ENCODE results near the gene PAX2. TPM values are rescaled to one million over a fixed set of nuclear protein-coding genes. Genes with fewer than 3 reads are reported as not detected.
A peak's percentile ranks its signal among the peaks of the same experiment; 100 is the strongest.

The PAX2 gene
- total and polyA plus RNA-seq, 2 experiments from 2014 or later: not detected

- in situ Hi-C loops (cut with MboI): no loop called here
- TF ChIP-seq EZH2phosphoT487 (IDR thresholded peaks at IDR 0.05; ENCODE audit: insufficient read depth, low read depth) (peak; percentile 19; the same call in 1 of the 2 replicates), EZH2 (IDR thresholded peaks at IDR 0.05; ENCODE audit: insufficient read depth, poor library complexity, severe bottlenecking) (peak; percentile 38)
- no peak overlapping the region for H3K27ac ChIP-seq
- H3K36me3 ChIP-seq (ENCODE audit: low read depth): no peaks in the 10 kb centered on the region
- no peak overlapping the region for H3K9ac ChIP-seq
- H3K4me3 ChIP-seq: no peak overlapping the region
- H3K9me3 ChIP-seq (ENCODE audit: low read depth): no peaks in the 10 kb centered on the region
- H3K4me2 ChIP-seq (ENCODE audit: unreplicated experiment): no peak overlapping the region
- H3K4me1 ChIP-seq (ENCODE audit: insufficient read depth): no peaks in the 10 kb centered on the region
- peaks cover 93% of the 10 kb centered on the region for H3K27me3 ChIP-seq (replicated peaks; ENCODE audit: insufficient read depth)
- no peaks in the 10 kb centered on the region for H4K20me1 ChIP-seq (ENCODE audit: insufficient read depth)
- H3F3A ChIP-seq (ENCODE audit: insufficient read depth): no peaks in the 10 kb centered on the region
- H3K9me2 ChIP-seq (ENCODE audit: insufficient read depth): no peaks in the 10 kb centered on the region
- H3K79me2 ChIP-seq (ENCODE audit: insufficient read depth): no peaks in the 10 kb centered on the region
- H2AFZ ChIP-seq: no peak overlapping the region
- no peak for DNase-seq
- WGBS, 2 experiments (ENCODE audit: low coverage in 1 of 2, low lambda C conversion rate in 2 of 2, missing lambda C conversion rate in 2 of 2): 0% methylated on average over 2 of the region's 2 CpGs
Measured at GRCh38 chr10:100825325-100825875, 80.0 kb downstream of the PAX2 start.

GRCh38 chr10:100826031-100826651, 80.8 kb downstream of the PAX2 start:
- WGBS, 2 experiments (ENCODE audit: low coverage in 1 of 2, low lambda C conversion rate in 2 of 2, missing lambda C conversion rate in 2 of 2): 3 to 7% methylated on average over 24 to 27 of the region's 27 CpGs
- H3K4me2 ChIP-seq (ENCODE audit: unreplicated experiment): no peak overlapping the region

GRCh38 chr10:100826661-100826982, 81.2 kb downstream of the PAX2 start:
- no peak for DNase-seq
- no peak overlapping the region for H3K4me3 ChIP-seq
- H3K27ac ChIP-seq: no peak overlapping the region
- no peaks in the 10 kb centered on the region for H3F3A ChIP-seq (ENCODE audit: insufficient read depth)
- no peak overlapping the region for H3K4me2 ChIP-seq (ENCODE audit: unreplicated experiment)
- H3K9me2 ChIP-seq (ENCODE audit: insufficient read depth): no peaks in the 10 kb centered on the region
- H2AFZ ChIP-seq: no peak overlapping the region
- H4K20me1 ChIP-seq (ENCODE audit: insufficient read depth): no peaks in the 10 kb centered on the region
- TF ChIP-seq EZH2 (IDR thresholded peaks at IDR 0.05; ENCODE audit: insufficient read depth, poor library complexity, severe bottlenecking) (peak; percentile 22), EZH2phosphoT487 (IDR thresholded peaks at IDR 0.05; ENCODE audit: insufficient read depth, low read depth) (no peak)
- no peaks in the 10 kb centered on the region for H3K9me3 ChIP-seq (ENCODE audit: low read depth)
- in situ Hi-C loops (cut with MboI): no loop called here
- no peaks in the 10 kb centered on the region for H3K36me3 ChIP-seq (ENCODE audit: low read depth)
- H3K79me2 ChIP-seq (ENCODE audit: insufficient read depth): no peaks in the 10 kb centered on the region
- 4 to 10% methylated on average over 16 to 29 of the region's 41 CpGs for WGBS, 2 experiments (ENCODE audit: low coverage in 1 of 2, low lambda C conversion rate in 2 of 2, missing lambda C conversion rate in 2 of 2)
- peaks cover 95% of the 10 kb centered on the region for H3K27me3 ChIP-seq (replicated peaks; ENCODE audit: insufficient read depth)
- no peak overlapping the region for H3K9ac ChIP-seq
- no peaks in the 10 kb centered on the region for H3K4me1 ChIP-seq (ENCODE audit: insufficient read depth)

More at GRCh38 chr10:100826031-100826651, 80.8 kb downstream of the PAX2 start:
- Histone ChIP-seq H3K27me3 (replicated peaks; ENCODE audit: insufficient read depth) (peaks cover 95% of the 10 kb centered on the region), H3K4me3 (no peak overlapping the region), H3K27ac (no peak overlapping the region), H3K4me1 (ENCODE audit: insufficient read depth) (no peaks in the 10 kb centered on the region), H3K36me3 (ENCODE audit: low read depth) (no peaks in the 10 kb centered on the region), H3F3A (ENCODE audit: insufficient read depth) (no peaks in the 10 kb centered on the region), H3K9me3 (ENCODE audit: low read depth) (no peaks in the 10 kb centered on the region), H3K79me2 (ENCODE audit: insufficient read depth) (no peaks in the 10 kb centered on the region), H3K9me2 (ENCODE audit: insufficient read depth) (no peaks in the 10 kb centered on the region), H2AFZ (no peak overlapping the region), H3K9ac (no peak overlapping the region), H4K20me1 (ENCODE audit: insufficient read depth) (no peaks in the 10 kb centered on the region)
- peak; percentile 79 for TF ChIP-seq EZH2 (IDR thresholded peaks at IDR 0.05; ENCODE audit: insufficient read depth, poor library complexity, severe bottlenecking)
- TF ChIP-seq EZH2phosphoT487 (IDR thresholded peaks at IDR 0.05; ENCODE audit: insufficient read depth, low read depth): no peak; the same call in 1 of the 2 replicates
- DNase-seq: no peak
- in situ Hi-C loops (cut with MboI): no loop called here

- Histone ChIP-seq H3K27ac (no peak overlapping the region), H3K4me3 (0 out of 2 replicates have a peak overlapping the region, but pooled peaks have one; percentile 14), H3K27me3 (replicated peaks; ENCODE audit: insufficient read depth) (peaks cover 93% of the 10 kb centered on the region), H3K9me3 (ENCODE audit: low read depth) (no peaks in the 10 kb centered on the region), H3K4me1 (ENCODE audit: insufficient read depth) (no peaks in the 10 kb centered on the region), H3F3A (ENCODE audit: insufficient read depth) (no peaks in the 10 kb centered on the region), H2AFZ (no peak overlapping the region), H3K36me3 (ENCODE audit: low read depth) (no peaks in the 10 kb centered on the region), H4K20me1 (ENCODE audit: insufficient read depth) (no peaks in the 10 kb centered on the region), H3K9ac (no peak overlapping the region), H3K9me2 (ENCODE audit: insufficient read depth) (no peaks in the 10 kb centered on the region), H3K79me2 (ENCODE audit: insufficient read depth) (no peaks in the 10 kb centered on the region), H3K4me2 (ENCODE audit: unreplicated experiment) (peak overlapping the region; percentile 38)
- peak; percentile 90 for TF ChIP-seq EZH2 (IDR thresholded peaks at IDR 0.05; ENCODE audit: insufficient read depth, poor library complexity, severe bottlenecking)
- no peak for TF ChIP-seq EZH2phosphoT487 (IDR thresholded peaks at IDR 0.05; ENCODE audit: insufficient read depth, low read depth)
- in situ Hi-C loops (cut with MboI): no loop called here
- 3% methylated on average over 51 to 64 of the region's 68 CpGs for WGBS, 2 experiments (ENCODE audit: low coverage in 1 of 2, low lambda C conversion rate in 2 of 2, missing lambda C conversion rate in 2 of 2)
- DNase-seq: peak; percentile 10
Measured at GRCh38 chr10:100826983-100827818, 81.8 kb downstream of the PAX2 start.
